HG03571 (cell line): ENCODE data around the gene OCEL1.

Experiments
- ATAC-seq: cut with Tn5 transposase; IDR thresholded peaks from one replicate; pipeline ENCODE4 v1.9.1; 2021; ENCODE audit not compliant: unreplicated experiment

Gene OCEL1

DNA sequence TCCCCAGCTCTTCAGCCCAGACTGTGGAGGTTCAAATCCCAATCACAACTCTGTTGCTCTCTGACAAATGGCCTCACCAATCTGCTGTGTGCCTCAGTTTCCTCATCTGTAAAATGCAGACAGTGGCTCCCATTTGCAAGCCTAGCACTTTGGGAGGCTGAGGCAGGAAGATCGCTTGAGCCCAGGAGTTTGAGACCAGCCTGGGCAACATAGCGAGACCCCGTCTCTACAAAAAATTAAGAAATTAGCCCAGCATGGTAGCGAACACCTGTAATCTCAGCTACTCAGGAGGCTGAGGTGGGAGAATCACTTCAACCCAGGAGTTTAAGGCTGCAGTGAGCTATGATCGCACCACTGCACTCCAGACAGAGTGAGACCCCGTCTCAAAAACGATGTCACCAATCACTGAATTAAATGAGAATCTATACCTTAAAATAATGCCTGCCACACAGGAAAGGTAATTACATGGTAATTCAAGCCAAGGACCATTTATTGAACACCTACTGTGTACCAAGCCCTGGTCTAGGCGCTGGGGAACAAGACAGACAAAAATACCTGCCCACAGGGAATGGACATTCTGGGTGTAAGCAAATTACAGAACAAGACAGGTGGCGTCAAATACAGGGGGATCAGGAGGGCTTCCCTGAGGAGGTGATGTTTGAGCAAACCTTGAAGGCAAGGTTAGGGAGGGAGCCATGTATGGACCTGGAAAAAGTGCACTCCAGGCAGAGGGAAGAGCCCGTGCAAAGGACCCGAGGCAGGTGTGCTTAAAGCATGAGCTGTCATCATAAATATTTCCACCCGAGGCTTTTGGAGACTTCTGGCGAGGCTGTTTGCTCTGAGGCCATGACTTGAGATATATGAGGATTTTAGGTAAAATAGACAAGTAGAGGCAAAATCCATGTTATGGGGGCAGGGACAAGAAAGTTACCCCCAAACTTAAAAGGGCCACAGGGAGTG lies 12.0 kb downstream of the OCEL1 start:
- ATAC-seq: no peak

DNA sequence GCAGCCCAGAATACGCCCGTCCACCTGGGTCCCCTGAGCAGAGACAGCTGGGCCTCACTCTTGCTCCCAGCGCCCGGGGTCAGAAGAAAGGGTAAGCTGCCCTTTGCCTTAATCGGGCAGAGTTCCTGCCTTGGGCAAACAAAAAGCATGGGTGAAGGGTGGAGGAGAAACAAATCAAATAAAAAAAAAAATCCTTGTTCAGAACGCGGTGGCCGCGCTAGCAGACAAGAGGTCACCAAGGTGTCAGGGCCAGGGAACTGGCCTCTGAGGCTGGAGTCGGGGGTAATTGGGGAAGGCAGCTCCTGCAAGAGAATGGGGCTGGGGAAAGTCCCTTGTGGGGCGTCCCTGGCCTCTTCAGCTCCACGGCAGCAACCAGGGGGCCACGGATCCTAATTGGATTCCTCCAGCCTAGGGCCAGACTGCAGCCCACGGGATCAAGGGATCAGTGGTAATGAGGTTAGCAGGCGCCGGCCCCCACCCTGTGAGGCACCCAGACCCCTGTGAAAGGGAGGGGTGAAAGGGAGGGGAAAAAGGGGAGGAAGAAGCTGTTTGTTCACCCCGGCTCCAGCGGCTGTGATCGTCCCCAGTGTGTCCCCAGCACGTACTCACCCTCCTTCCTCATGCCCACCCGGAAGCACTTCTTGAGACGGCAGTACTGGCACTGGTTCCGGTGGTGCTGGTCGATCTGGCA lies 14.2 kb downstream of the OCEL1 start:
- no peak for ATAC-seq

- ATAC-seq: no peak
Observed at GRCh38 chr19:17240826-17241399, 14.9 kb downstream of the OCEL1 start.

GRCh38 chr19:17242431-17243208 lies 16.6 kb downstream of the OCEL1 start:
- ATAC-seq: no peak

- no peak for ATAC-seq
Observed at GRCh38 chr19:17243211-17243829, 17.3 kb downstream of the OCEL1 start.

- no peak for ATAC-seq
Observed at GRCh38 chr19:17243830-17244617, 18.0 kb downstream of the OCEL1 start.

- ATAC-seq: peak; percentile 22
Observed at GRCh38 chr19:17244618-17245534, 18.9 kb downstream of the OCEL1 start.

- ATAC-seq: no peak
Observed at GRCh38 chr19:17245535-17245984, 19.5 kb downstream of the OCEL1 start, which contains the start of gene NR2F6. Gene NR2F6, minus strand, starts transcription at chr19:17245919. Its CDS starts 699 bp downstream, at chr19:17245220.

- ATAC-seq: no peak
Observed at GRCh38 chr19:17246681-17247425, 20.8 kb downstream of the OCEL1 start.

DNA sequence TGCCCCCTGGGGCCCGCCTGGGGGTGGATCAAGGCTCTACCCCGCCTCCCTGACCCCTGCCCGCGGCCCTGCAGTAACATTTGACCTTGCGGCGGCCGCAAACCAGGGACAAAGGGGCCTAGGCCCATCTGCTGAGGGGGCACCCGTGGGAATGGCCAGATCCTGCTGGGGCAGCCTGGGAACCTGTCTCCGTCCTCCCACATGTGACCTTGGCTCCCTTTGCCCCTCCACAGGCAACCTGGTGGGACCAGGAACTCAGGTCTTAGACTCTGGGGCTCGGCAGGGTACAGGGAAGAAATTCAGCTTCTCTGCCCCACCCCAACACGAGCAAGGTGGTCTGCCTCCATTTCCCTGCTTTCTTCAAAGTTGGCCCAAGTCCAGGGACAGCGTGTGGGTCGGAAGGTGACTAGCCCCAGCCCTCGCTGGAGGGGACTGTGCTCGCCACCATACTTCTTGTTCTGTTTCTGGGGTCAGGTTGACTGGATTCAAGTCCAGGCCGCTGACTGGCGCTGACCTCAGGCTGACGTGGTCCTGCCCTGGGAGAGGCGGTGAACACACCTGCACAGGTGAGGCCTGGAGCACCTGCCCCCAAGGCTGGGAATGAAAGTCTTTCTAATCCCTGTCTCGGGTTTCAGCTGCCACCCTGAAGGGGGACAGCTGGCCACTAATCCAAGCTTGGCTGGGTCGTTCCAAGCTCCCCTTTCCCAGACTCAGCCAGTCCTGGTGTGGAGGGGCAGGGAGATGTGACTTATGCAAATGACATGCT lies 22.2 kb downstream of the OCEL1 start:
- no peak for ATAC-seq

DNA sequence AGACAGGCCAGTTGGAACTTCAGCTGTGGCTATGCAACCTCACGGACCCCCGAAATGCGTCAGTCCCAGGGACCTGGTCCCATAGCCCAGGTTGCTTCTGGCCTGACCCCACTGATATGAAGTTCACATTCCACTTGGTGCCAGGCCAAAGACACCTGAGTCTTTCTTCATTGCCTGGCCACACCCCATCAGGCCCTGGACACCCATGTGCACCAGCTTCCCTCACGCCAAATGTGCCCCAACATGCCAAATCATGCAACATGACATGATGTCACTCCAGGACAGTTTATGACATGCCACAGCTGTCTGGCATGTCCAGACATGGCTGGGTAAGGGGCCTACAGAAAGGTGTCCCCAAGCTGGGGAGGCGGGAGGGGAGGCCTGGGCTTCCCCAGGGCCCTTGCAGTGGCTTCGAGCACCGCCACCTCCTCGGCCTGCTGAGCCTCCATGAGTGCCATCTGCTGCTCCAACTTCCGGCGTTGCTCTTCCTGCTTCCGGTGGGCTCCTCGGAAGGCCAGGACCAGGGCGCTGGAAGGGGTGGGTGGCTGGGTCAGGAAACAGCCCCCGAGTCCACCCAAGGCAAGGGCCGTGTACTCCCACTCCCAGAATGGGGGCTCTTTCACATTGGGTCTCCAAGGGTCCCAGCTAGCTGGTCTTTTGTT lies 24.0 kb downstream of the OCEL1 start:
- ATAC-seq: no peak

GRCh38 chr19:17254636-17255035 lies 28.6 kb downstream of the OCEL1 start:
- no peak for ATAC-seq

DNA sequence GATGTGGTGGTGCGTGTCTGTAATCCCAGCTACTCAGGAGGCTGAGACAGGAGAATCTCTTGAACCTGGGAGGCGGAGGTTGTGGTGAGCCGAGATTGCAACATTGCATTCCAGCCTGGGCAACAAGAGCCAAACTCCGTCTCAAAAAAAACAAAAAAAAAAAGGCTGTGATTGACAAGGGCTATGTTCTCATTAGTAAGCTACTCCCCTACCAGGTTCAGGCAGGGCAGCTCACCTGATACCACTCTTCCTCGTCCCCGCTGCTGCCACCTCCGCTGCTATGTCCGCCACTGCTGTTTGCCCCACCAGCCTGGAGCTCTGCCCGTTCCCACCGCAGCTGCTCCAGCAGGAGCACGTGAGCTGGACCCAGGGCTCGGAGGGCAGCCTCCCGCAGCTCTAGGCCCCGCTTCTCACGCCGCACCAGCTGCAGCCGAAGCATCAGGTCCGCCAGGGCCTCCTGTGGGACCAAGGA lies 29.2 kb downstream of the OCEL1 start:
- no peak for ATAC-seq

GRCh38 chr19:17256130-17256529 lies 30.1 kb downstream of the OCEL1 start:
- no peak for ATAC-seq

DNA sequence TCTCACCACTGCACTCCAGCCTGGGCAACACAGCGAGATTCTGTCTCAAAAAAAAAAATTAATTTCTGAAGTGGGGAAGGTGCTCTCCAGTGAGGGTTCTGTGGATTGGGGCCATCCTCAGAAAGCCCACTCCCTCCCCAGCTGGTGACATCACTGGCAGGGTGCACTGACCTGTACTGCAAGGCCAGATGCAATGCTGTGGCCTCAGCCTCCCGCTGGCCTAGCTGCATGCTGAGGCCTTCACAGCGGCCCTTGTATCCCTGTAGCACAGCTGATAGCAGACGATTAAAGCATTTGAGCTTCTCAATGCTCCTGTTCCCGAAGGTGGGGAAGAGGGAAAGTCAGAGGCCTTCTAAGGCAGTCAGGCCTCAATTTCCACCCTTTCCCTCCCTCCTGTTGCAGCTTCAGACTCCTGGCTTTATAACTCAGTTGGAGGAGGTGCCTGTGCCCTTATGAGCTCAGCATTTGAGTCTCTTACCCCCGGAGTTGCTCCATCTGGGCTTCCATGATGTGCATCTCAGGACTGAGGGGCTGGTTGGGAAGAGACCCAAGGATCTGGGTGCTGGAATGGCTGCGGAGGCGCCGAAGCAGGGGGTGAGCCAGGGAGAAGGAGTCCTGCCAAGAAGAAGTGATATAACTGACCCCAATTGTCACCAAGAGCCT lies 33.2 kb downstream of the OCEL1 start:
- no peak for ATAC-seq

DNA sequence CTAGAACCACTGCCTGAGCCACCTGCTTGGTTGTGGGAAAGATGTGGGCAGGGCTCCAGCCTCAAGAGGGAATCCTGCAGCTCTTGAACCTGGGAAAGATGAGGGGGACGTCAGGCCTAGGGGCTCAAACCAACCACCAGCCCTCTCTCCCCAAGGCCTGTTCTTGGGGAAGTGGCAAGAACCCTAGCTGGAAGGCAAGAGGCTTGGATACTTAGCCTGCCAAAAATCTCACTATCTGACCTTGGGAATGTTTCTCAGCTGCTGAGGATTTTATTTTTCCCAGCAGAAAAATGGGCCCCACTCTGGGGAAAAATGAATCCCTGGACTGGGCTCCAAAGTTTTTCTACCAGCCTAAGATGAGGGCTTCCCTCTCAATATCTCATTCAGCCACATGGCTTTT lies 33.9 kb downstream of the OCEL1 start:
- ATAC-seq: no peak
